GM18505 (cell line): Measurements from ENCODE around the gene GCK.

Experiments
- ATAC-seq: cut with Tn5 transposase; IDR thresholded peaks from one replicate; pipeline ENCODE4 v1.9.1; 2021; ENCODE audit not compliant: unreplicated experiment
- POLR2A ChIP-seq: IDR thresholded peaks from 4 replicates; pipeline ENCODE4 v1.6.1; 2011; ENCODE audit warnings: borderline replicate concordance; ENCODE audit not compliant: insufficient read depth, insufficient read length; ENCODE audit errors: extremely low read depth

The GCK gene

DNA sequence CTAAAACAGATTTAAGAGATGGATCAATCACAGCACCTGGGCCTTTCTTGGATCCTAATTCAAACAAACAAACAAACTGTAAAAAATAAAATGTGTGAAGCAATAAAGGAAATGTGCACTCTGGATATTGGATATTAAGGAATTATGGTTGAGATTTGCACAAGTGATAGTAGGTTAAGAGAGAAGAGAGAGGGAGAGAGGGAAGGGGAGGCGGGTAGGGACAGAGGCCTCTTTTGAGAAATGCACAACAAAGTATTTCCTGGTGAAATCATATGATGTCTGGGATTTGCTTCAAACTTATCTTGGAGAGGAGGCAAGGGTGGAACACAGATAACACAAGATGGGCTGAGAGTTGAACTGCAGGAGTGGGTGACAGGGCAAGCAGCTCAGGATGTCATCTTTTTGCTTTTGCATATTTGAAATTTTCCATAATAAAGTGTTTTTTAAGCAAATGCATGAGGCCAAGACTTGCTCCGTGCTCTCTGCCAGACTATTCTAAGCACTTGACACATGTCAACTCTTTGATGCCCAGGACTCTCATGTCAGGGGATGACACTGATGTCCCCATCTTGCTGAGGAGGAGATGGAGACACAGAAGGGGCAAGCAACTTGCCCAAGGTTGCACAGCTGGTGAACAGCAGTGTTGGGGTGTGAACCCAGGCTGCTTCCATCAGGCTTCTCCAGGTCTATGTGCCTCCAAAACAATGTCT is 94.2 kb downstream of the GCK start:
- TF ChIP-seq POLR2A, result no peak
- no peak for ATAC-seq

DNA sequence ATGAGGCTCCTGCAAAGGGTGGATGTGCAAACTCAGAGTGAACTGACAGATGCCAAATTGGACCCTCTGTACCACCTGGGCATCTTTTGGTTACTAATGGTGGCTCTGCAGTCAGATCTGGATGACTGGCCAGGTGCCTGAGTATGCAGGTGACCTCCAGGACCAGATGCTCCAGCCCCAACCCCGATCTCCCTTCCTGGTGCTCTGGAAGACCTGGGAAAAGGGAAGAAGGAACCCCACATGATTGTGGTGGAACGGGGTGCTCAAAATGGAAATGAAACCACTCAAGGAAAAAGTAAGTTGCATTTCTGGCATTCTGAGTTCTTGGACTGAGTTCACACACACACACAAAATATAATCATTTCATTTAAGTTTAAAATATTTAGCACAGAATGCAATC is 94.9 kb downstream of the GCK start:
- TF ChIP-seq POLR2A, result no peak

More for the DNA sequence above, 94.9 kb downstream of the GCK start:
- no peak for ATAC-seq
